GM13977 (cell line): ENCODE results near the gene KCNK10.
A peak's percentile ranks its signal among the peaks of the same experiment; 100 is the strongest.

Source experiments
- DNase-seq: peaks from one replicate; pipeline ENCODE4 v3.0.0; 2012; ENCODE audit warnings: low spot score
- in situ Hi-C: fragments of 300-500 bp; cut with MboI; formaldehyde crosslinking; loops from one replicate; pipeline ENCODE4 v1.12.0; 2022; ENCODE audit warnings: low sequenced_read_pairs, low pct_unique_long_range_greater_than_20kb, mixed read lengths, inconsistent platforms; ENCODE audit not compliant: unreplicated experiment
- TF ChIP-seq, protein P1 (sequence below): IDR thresholded peaks from 2 replicates; pipeline ENCODE4 v1.5.1; 2012; ENCODE audit warnings: mild to moderate bottlenecking, control low read depth; ENCODE audit not compliant: insufficient read depth; ENCODE audit errors: extremely low read depth, missing control alignments

KCNK10 gene

GRCh38 chr14:88170333-88170732 lies 152.7 kb downstream of the KCNK10 start:
- in situ Hi-C loops, result loop anchor here (10.0 kb wide), 1 partner anchor 226 kb away; no protein-coding TSS in a partner anchor
- TF ChIP-seq, protein P1, sequence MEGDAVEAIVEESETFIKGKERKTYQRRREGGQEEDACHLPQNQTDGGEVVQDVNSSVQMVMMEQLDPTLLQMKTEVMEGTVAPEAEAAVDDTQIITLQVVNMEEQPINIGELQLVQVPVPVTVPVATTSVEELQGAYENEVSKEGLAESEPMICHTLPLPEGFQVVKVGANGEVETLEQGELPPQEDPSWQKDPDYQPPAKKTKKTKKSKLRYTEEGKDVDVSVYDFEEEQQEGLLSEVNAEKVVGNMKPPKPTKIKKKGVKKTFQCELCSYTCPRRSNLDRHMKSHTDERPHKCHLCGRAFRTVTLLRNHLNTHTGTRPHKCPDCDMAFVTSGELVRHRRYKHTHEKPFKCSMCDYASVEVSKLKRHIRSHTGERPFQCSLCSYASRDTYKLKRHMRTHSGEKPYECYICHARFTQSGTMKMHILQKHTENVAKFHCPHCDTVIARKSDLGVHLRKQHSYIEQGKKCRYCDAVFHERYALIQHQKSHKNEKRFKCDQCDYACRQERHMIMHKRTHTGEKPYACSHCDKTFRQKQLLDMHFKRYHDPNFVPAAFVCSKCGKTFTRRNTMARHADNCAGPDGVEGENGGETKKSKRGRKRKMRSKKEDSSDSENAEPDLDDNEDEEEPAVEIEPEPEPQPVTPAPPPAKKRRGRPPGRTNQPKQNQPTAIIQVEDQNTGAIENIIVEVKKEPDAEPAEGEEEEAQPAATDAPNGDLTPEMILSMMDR, result no peak

GRCh38 chr14:88168498-88169165 lies 154.4 kb downstream of the KCNK10 start:
- in situ Hi-C loops, result loop anchor here (10.0 kb wide), 1 partner anchor 144 kb away; no protein-coding TSS in a partner anchor
- peak; percentile 61 for DNase-seq
- TF ChIP-seq, protein P1, result peak; percentile 90

More at GRCh38 chr14:88170333-88170732, 152.7 kb downstream of the KCNK10 start:
- DNase-seq, result no peak

DNA sequence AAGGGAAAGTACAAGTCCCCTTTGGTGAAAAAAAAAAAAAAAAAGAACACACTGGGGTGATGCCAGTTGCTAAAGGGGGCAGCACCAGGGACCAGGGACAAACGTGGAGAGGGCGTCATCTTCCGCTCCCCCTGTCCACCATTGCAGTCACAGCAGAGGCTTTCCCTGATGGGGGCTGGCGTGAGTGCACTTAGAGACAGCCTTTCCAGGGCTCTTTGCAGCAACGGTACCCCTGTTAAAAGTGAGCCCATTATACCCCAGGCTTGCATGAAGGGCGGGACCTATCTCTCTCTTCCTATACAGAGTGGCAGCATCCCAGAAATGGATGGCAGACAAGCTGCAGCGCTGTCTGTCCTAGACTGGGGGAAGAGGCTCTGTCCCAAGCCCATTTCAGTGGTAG lies 155.0 kb downstream of the KCNK10 start:
- TF ChIP-seq, protein P1, result no peak

GRCh38 chr14:88166616-88167015 lies 156.5 kb downstream of the KCNK10 start:
- TF ChIP-seq, protein P1, result no peak
- DNase-seq, result no peak
- in situ Hi-C loops, result loop anchor here (10.0 kb wide), 1 partner anchor 142 kb away; no protein-coding TSS in a partner anchor

More for the DNA sequence above, 155.0 kb downstream of the KCNK10 start:
- DNase-seq, result no peak
- in situ Hi-C loops, result loop anchor here (10.0 kb wide), 1 partner anchor 143 kb away; no protein-coding TSS in a partner anchor

DNA sequence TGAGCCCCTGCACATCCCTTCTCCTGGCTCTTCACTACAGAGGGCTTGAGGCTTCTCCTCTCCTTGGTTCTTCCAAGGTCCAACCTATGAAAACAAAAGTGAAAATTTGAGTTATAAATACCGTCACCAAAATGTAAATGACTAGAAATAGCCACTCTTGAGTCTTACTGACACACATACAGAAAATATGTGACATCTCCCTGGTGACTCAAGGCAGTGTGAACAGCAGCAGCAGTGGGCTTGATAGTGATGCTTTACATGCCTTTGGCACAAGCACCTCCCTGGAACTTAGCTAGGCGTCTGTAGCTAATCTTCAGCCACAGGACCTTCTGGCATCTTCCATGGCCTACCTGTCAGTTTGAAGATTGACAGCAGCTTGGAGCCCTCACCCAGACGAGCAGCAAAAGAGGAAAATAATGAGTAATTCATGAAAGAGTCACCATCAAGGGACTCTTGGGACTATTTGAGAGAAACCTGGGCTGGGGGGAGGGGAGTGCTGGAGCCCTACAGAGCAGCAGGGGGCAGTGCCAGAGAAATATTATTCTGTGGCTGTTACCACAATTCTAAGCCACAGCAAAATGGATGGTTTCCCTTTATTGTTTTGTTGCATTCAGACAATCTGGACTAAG lies 158.0 kb downstream of the KCNK10 start:
- TF ChIP-seq, protein P1, result peak; percentile 1
- in situ Hi-C loops, result loop anchor here (10.0 kb wide), 1 partner anchor 140 kb away; no protein-coding TSS in a partner anchor
- DNase-seq, result no peak

GRCh38 chr14:88163731-88164255 lies 159.3 kb downstream of the KCNK10 start:
- in situ Hi-C loops, result loop anchor here (10.0 kb wide), 1 partner anchor 139 kb away; no protein-coding TSS in a partner anchor
- TF ChIP-seq, protein P1, result no peak
- DNase-seq, result no peak
